H1 (cell line): ENCODE measurements around the gene COX6A1.

Experiments used
- JUND ChIP-seq: IDR thresholded peaks from 2 replicates; pipeline ENCODE4 v1.6.1; 2011; ENCODE audit warnings: mild to moderate bottlenecking, improper control_type of control experiment, low read length
- TF ChIP-seq, protein P1 (sequence below): IDR thresholded peaks from 2 replicates; pipeline ENCODE4 v1.6.1; 2011; ENCODE audit warnings: low read length, improper control_type of control experiment

DNA sequence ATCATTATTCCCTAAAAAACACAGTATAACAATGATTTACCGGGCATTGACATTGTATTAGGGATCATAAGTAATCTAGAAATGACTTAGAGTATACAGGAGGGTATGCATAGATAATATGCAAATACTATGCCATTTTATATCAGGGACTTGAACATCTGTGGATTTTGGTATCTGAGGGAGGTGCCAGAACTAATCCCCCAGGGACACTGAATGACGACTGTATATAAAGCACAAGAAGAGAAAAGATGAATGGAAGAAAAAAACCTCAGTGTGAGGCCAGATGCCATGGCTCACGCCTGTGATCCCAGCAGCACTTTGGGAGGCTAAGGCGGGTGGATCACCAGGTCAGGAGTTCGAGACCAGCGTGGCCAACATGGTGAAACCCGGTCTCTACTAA is 25.5 kb upstream of the COX6A1 start:
- no peak for TF ChIP-seq JUND
- TF ChIP-seq, protein P1, sequence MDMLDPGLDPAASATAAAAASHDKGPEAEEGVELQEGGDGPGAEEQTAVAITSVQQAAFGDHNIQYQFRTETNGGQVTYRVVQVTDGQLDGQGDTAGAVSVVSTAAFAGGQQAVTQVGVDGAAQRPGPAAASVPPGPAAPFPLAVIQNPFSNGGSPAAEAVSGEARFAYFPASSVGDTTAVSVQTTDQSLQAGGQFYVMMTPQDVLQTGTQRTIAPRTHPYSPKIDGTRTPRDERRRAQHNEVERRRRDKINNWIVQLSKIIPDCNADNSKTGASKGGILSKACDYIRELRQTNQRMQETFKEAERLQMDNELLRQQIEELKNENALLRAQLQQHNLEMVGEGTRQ = no peak
